GM20431 (cell line): ENCODE data around the gene PNMA6F.
"Not testable (repeated sequence)": the region's sequence is repeated elsewhere in the genome, so short reads cannot be mapped to it uniquely, and the experiment has no call there.

Experiments used
- in situ Hi-C: fragments of 300-500 bp; cut with MseI, MboI; formaldehyde crosslinking; loops from one replicate; pipeline ENCODE4 v1.15.0; 2020; ENCODE audit warnings: low sequenced_read_pairs; ENCODE audit not compliant: unreplicated experiment

Gene PNMA6F

GRCh38 chrX:153304988-153305736 is 16.4 kb downstream of the PNMA6F start:
- in situ Hi-C loops: no loop called here

GRCh38 chrX:153303276-153304262 is 18.0 kb downstream of the PNMA6F start:
- in situ Hi-C loops: no loop called here

- in situ Hi-C loops: no loop called here
Observed at GRCh38 chrX:153302796-153303195, 18.8 kb downstream of the PNMA6F start.

DNA sequence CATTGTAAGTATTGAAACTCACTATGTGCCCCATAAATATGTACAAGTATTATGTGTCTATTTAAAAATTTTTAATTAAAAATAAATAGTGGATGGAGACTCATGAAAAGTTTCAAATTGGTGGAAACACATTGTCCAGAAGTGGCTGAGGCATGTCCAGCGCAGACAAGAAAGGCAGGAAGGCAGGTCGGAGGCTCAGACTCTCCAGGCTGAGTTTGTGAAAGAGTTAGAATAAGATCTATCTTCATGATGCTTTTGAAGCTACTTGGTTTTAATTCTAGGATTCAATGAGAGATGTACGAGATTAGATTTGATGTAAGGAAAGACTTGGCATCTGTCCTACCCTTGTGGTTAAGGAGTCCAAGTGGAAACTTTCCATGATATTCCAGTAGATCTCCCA is 19.8 kb downstream of the PNMA6F start:
- in situ Hi-C loops: no loop called here

DNA sequence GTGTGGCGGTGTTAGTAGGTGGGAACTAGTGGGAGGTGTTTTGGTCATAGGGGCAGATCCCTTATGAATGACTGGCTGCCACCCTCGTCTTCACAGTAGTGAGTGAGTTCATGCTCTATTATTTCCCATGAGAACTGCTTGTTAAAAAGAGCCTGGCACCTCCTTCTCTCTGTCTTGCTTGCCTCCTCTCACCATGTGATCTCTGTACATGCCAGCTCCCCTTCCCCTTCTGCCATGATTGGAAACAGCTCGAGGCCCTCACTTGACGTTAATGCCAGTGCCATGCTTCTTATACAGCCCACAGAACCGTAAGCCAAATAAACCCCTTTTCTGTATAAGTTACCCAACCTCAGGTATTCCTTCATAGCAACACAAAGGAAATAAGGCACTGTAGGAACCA is 21.7 kb downstream of the PNMA6F start:
- in situ Hi-C loops: no loop called here

- in situ Hi-C loops: no loop called here
Observed at GRCh38 chrX:153297376-153297775, 24.2 kb downstream of the PNMA6F start.

- in situ Hi-C loops: not testable (repeated sequence)
Observed at GRCh38 chrX:153293485-153294071, 28.0 kb downstream of the PNMA6F start.

DNA sequence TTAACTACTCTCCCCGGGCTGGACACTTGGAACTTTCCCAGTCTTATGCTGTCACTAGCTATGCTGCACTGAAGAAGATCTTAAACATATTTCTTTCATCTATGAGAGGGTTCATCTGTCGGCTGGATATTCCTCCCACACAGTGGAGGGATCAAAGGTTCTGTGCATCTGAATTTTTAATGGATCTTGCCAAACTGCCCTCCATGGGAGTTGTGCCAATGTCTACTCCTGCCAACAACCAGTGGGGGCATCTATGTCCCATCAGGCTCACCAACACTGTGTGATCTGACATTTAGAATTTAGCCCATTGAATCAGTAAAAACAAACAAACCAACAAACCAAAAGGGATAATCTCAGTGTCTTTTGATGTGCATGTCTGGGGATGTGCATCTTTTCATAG is 32.8 kb downstream of the PNMA6F start:
- in situ Hi-C loops: not testable (repeated sequence)

- in situ Hi-C loops: not testable (repeated sequence)
Observed at GRCh38 chrX:153285678-153286077, 35.9 kb downstream of the PNMA6F start.

DNA sequence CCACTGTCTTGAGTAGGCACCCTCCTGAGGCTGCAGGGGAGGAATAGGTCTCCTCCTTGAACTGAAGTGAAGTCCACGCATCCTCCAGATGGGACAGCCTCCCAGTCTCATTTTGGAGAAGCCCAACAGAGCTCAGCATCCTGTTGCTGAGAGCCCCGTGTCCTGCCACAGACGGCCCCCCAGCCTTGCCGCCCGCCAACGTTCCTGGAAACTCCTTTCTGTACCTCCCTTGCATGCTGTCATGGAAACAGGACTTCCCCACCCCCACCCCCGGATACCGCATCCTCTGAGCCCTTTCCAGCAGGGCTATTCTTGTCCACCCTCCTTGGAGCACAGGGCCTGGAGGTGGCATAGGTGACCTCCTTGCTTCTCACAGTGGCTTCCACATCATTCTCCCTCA is 37.6 kb downstream of the PNMA6F start:
- in situ Hi-C loops: not testable (repeated sequence)

- in situ Hi-C loops: not testable (repeated sequence)
Observed at GRCh38 chrX:153281784-153282183, 39.8 kb downstream of the PNMA6F start.

- in situ Hi-C loops: not testable (repeated sequence)
Observed at GRCh38 chrX:153279304-153279703, 42.3 kb downstream of the PNMA6F start.

DNA sequence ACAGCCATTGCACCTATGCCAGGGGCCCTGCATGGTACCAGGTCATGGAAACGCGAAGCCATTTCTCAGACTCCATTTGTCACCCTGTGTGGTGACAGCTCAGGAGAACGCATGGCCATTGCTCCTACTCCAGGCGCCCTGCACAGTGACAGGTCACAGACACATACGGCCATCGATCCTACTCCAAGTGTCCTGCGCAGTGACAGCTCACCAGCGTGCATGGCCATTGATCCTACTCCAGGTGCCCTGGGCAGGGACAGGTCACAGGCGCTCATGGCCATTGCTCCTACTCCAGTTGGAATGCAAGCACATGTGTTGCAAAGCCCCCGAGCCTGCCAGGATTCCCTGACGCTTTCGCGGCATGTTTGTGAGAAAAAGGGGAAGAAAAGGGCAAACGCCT is 45.5 kb downstream of the PNMA6F start:
- in situ Hi-C loops: not testable (repeated sequence)

DNA sequence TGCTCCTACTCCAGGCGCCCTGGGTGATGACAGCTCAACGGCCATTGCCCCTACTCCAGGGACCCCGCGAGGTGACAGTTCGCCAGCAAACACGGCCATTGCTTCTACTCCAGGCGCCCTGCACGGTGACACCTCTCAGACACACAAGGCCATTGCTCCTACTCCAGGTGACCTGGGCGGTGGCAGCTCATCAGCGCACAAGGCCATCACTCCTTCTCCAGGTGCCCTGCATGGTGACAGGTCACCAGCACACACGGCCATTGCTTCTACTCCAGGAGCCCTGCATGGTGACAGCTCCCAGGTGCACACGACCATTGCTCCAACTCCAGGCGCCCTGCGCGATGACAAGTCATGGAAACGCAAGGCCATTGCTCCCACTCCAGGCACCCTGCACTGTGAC is 46.1 kb downstream of the PNMA6F start:
- in situ Hi-C loops: not testable (repeated sequence)

- in situ Hi-C loops: not testable (repeated sequence)
Observed at GRCh38 chrX:153272584-153272983, 49.0 kb downstream of the PNMA6F start.

DNA sequence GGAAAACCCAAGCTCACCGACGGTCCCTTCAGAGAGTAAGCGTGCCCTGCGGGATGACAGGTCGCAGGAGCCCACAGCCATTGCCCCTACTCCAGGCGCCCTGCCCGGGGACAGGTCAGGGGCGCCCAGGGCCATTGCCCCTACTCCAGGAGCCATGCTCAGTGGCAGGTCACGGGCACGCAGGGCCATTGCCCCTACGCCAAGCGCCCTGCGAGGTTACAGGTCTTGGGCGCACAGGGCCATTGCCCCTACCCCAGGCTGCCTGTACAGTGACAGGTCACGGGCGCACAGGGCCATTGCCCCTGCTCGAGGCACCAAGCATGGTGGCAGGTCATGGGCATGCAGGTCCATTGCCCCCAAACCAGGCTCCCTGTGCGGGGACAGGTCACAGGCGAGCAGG is 49.5 kb downstream of the PNMA6F start:
- in situ Hi-C loops: not testable (repeated sequence)
